Measurements from ENCODE around the gene MYOF. TPM values are rescaled to one million over a fixed set of nuclear protein-coding genes. Genes with fewer than 3 reads are reported as not detected.

Gene MYOF
- total RNA-seq, 4 donors from 2014 or later, result 4.1 to 10.3 (median 6.3) TPM

DNA sequence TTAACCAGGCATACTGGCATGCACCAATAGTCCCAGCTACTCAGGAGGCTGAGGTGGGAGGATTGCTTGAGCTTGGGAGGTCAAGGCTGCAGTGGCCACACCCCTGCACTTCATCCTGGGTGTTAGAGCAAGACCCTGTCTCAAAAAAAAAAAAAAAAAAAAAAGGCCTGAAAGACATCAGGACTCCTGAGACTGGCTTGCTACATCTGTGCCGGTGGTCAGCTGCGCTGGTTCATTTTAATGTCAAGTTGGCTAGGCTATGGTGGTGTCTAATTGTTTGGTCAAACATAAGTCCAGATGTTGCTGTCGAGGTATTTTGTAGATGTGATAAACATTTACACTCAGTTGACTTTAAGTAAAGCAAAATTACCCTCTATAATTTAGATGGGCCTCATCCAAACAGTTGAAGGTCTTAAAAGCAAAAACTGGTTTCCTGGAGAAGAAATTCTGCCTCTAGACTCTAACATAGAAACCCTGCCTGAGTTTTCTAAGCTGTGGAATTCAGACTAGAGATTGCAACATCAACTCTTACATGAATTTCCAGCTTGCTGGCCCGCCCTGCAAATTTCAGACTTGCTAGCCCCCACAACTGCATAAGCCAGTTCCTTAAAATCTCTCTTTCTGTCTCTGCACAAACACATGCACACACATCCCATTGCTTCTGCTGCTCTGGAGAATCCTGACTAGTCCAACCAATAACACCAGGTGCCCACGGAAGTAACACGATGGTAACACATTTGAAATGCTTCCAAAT, 18.2 kb downstream of the MYOF start:
- H3K4me1 ChIP-seq, result peaks cover 14 to 36% of the 10 kb centered on the region in 2 donors
- TF ChIP-seq POLR2A (IDR thresholded peaks at IDR 0.05), result no peak
- TF ChIP-seq, protein P1, sequence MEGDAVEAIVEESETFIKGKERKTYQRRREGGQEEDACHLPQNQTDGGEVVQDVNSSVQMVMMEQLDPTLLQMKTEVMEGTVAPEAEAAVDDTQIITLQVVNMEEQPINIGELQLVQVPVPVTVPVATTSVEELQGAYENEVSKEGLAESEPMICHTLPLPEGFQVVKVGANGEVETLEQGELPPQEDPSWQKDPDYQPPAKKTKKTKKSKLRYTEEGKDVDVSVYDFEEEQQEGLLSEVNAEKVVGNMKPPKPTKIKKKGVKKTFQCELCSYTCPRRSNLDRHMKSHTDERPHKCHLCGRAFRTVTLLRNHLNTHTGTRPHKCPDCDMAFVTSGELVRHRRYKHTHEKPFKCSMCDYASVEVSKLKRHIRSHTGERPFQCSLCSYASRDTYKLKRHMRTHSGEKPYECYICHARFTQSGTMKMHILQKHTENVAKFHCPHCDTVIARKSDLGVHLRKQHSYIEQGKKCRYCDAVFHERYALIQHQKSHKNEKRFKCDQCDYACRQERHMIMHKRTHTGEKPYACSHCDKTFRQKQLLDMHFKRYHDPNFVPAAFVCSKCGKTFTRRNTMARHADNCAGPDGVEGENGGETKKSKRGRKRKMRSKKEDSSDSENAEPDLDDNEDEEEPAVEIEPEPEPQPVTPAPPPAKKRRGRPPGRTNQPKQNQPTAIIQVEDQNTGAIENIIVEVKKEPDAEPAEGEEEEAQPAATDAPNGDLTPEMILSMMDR (IDR thresholded peaks at IDR 0.05 in 4 of 5, conservative IDR thresholded peaks at IDR 0.05 in 1 of 5), result no peak
- intact Hi-C loops (cut with DNase I; ENCODE audit: low total_unique reads) (no loop called here), in situ Hi-C loops (cut with MboI; ENCODE audit: low sequenced_read_pairs in 4 of 4) (no loop called here)
- H3K27me3 ChIP-seq, result peaks cover 0 to 6% (median 0%) of the 10 kb centered on the region in 3 donors
- H3K4me3 ChIP-seq, result no peak overlapping the region
- no peaks in the 10 kb centered on the region for H3K9me3 ChIP-seq
- ATAC-seq (peak; percentile 19 to 25), DNase-seq (peak in 1 of 2 donors; percentile 26)
- H3K27ac ChIP-seq, result peak overlapping the region; percentile 71 to 86 (median 78)
- H3K36me3 ChIP-seq, result no peaks in the 10 kb centered on the region

DNA sequence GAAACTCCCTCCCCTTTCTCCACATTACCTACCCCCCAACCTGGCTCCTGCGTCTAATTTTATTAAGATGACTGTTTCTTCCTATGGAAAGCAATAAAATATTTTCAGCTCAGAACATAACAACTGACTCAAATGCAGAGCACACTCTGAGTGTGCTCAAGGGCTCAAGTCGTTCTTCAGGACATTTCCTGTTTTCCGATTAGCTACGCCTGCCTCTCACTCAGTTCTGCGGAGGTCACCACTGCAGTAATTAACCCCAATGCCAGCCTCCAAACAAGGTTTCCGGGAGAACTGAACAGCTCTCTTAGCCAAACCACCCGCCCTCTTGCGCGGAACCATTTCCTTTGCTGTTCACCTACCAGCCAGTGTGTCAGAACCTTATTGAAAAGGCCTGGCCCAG, 19.3 kb downstream of the MYOF start:
- Histone ChIP-seq H3K27ac (peak overlapping the region; percentile 38 to 86 (median 68)), H3K36me3 (no peaks in the 10 kb centered on the region), H3K4me1 (peaks cover 19 to 36% of the 10 kb centered on the region in 2 donors), H3K27me3 (peaks cover 0 to 6% (median 0%) of the 10 kb centered on the region in 3 donors), H3K4me3 (no peak overlapping the region), H3K9me3 (no peaks in the 10 kb centered on the region)
- in situ Hi-C loops (cut with MboI; ENCODE audit: low sequenced_read_pairs in 4 of 4), result no loop called here
- DNase-seq, result no peak
- ATAC-seq, result no peak
- intact Hi-C loops (cut with DNase I; ENCODE audit: low total_unique reads), result no loop called here
- TF ChIP-seq, protein P1 (IDR thresholded peaks at IDR 0.05 in 4 of 5, conservative IDR thresholded peaks at IDR 0.05 in 1 of 5), result no peak
- TF ChIP-seq POLR2A (IDR thresholded peaks at IDR 0.05), result no peak

DNA sequence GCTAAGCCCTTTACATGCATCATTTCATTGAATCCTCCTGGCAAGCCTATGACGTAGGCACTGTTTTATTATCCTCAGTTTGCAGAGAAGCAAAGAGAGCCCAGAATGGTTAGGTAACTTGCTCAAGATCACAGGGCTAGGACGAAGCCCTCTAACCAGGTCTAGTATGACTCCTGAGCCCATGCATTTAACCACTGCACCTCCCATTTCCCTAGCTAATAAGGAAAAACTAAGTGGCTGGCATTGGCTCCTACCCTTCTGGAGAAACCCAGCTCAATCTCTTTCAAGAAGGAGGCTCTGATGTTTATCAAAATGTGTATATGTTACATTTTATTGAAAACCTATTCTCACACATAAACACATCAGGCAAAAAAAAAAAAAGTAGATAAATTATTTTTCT, 19.8 kb downstream of the MYOF start:
- H3K4me1 ChIP-seq, result peaks cover 21 to 36% of the 10 kb centered on the region in 2 donors
- peak overlapping the region in 3 of 4 donors; percentile 38 to 86 (median 45) for H3K27ac ChIP-seq
- in situ Hi-C loops (cut with MboI; ENCODE audit: low sequenced_read_pairs in 4 of 4), result no loop called here
- DNase-seq, result no peak
- H3K36me3 ChIP-seq, result no peaks in the 10 kb centered on the region
- no peak for ATAC-seq
- intact Hi-C loops (cut with DNase I; ENCODE audit: low total_unique reads), result no loop called here
- TF ChIP-seq POLR2A (IDR thresholded peaks at IDR 0.05), result no peak
- TF ChIP-seq, protein P1 (IDR thresholded peaks at IDR 0.05 in 4 of 5, conservative IDR thresholded peaks at IDR 0.05 in 1 of 5), result no peak
- no peaks in the 10 kb centered on the region for H3K9me3 ChIP-seq
- H3K27me3 ChIP-seq, result peaks cover 0 to 6% (median 0%) of the 10 kb centered on the region in 3 donors
- H3K4me3 ChIP-seq, result no peak overlapping the region

DNA sequence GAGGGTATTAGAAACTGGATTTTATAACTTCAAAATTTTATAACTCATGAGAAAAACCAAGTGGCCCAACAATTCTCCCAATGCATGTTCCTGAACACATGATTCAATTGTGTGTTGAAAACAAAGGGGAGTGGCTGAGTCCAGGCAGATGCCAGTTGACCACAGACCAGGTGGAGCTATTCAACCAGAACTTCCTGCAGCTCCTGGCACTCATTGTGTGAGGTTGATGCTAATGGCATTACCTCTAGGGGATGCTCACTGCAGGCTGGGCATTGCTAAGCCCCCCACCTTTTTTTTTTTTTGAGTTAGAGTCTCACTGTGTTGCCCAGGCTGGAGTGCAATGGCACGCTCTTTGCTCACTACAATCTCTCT, 20.3 kb downstream of the MYOF start:
- H3K27me3 ChIP-seq, result peaks cover 0 to 6% (median 0%) of the 10 kb centered on the region in 3 donors
- no peaks in the 10 kb centered on the region for H3K36me3 ChIP-seq
- no peaks in the 10 kb centered on the region for H3K9me3 ChIP-seq
- intact Hi-C loops (cut with DNase I; ENCODE audit: low total_unique reads), result loop anchor here (2.0 kb wide), 1 partner anchor 17 kb away; no protein-coding TSS in a partner anchor
- in situ Hi-C loops (cut with MboI; ENCODE audit: low sequenced_read_pairs in 4 of 4), result no loop called here
- DNase-seq, result no peak
- H3K4me1 ChIP-seq, result peaks cover 21 to 36% of the 10 kb centered on the region in 2 donors
- no peak for TF ChIP-seq POLR2A (IDR thresholded peaks at IDR 0.05)
- TF ChIP-seq, protein P1 (IDR thresholded peaks at IDR 0.05 in 4 of 5, conservative IDR thresholded peaks at IDR 0.05 in 1 of 5), result no peak
- H3K27ac ChIP-seq, result peak overlapping the region in 3 of 4 donors; percentile 36 to 86 (median 53)
- H3K4me3 ChIP-seq, result no peak overlapping the region
- ATAC-seq, result no peak
